Ureter (tissue), 1 donor: Measurements from ENCODE around the gene NTM. TPM values are rescaled to one million over a fixed set of nuclear protein-coding genes. Genes with fewer than 3 reads are reported as not detected.

Source experiments
- DNase-seq: peaks from one replicate; pipeline ENCODE4 v3.0.0-alpha.2; 2020; ENCODE audit warnings: low spot score
- total RNA-seq: library from RNA; stranded (reverse); gene quantifications from one replicate; pipeline ENCODE4 v1.2.4, GENCODE V29; 2023
- donor health status: DM: yes; HTN: yes; CAD: no.

Gene NTM
- total RNA-seq, 1 donor from 2014 or later: 9.9 TPM

- no peak for DNase-seq
These were observed 317.1 kb downstream of the NTM start for GRCh38 chr11:131687291-131688047.

GRCh38 chr11:131688048-131688693, 317.8 kb downstream of the NTM start:
- peak; percentile 49 for DNase-seq

GRCh38 chr11:131689049-131689925, 318.9 kb downstream of the NTM start:
- peak; percentile 22 for DNase-seq

- peak; percentile 23 for DNase-seq
These were observed 319.9 kb downstream of the NTM start for GRCh38 chr11:131690362-131690761.

GRCh38 chr11:131690776-131691175, 320.4 kb downstream of the NTM start:
- no peak for DNase-seq

- no peak for DNase-seq
These were observed 321.0 kb downstream of the NTM start for GRCh38 chr11:131691181-131692041.

- no peak for DNase-seq
These were observed 321.7 kb downstream of the NTM start for GRCh38 chr11:131692151-131692550.

GRCh38 chr11:131692961-131693360, 322.5 kb downstream of the NTM start:
- DNase-seq: no peak

GRCh38 chr11:131693756-131694155, 323.3 kb downstream of the NTM start:
- no peak for DNase-seq

GRCh38 chr11:131694526-131695424, 324.4 kb downstream of the NTM start:
- peak; percentile 88 for DNase-seq

- DNase-seq: no peak
These were observed 325.5 kb downstream of the NTM start for GRCh38 chr11:131695889-131696429.

GRCh38 chr11:131696690-131697089, 326.3 kb downstream of the NTM start:
- no peak for DNase-seq

GRCh38 chr11:131703311-131703710, 332.9 kb downstream of the NTM start:
- no peak for DNase-seq

- no peak for DNase-seq
These were observed 334.3 kb downstream of the NTM start for GRCh38 chr11:131704682-131705081.

GRCh38 chr11:131710511-131710910, 340.1 kb downstream of the NTM start:
- no peak for DNase-seq

- no peak for DNase-seq
These were observed 342.5 kb downstream of the NTM start for GRCh38 chr11:131712897-131713296.

GRCh38 chr11:131713529-131714134, 343.2 kb downstream of the NTM start:
- no peak for DNase-seq

GRCh38 chr11:131717616-131718015, 347.2 kb downstream of the NTM start:
- DNase-seq: no peak

GRCh38 chr11:131723088-131723487, 352.7 kb downstream of the NTM start:
- DNase-seq: no peak
